ENCODE data around the gene BPIFA3. TPM values are rescaled to one million over a fixed set of nuclear protein-coding genes. Genes with fewer than 3 reads are reported as not detected.

Gene BPIFA3
- total RNA-seq, 3 donors from 2014 or later, result not detected

DNA sequence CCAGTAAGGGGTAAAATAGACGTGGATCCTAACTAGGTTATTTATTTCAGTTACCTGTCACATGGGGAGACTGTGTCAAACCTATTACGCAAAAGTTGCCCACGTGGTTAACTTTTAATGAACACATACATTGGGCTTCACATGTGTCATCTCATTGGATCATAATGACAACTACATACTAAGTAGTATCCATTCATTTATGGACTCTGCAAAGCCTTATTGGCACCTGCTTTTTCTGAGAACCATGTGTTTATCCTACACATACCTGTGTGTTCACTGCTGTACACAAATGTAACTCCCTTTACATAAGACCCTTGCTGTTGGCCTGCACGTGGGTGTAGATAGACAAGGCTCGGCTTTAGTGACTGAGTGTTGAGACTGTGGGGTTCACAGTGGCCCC lies 23.8 kb downstream of the BPIFA3 start:
- Histone ChIP-seq H3K4me3 (no peak overlapping the region), H3K36me3 (ENCODE audit: low read depth) (no peaks in the 10 kb centered on the region), H3K4me1 (ENCODE audit: low read depth) (no peaks in the 10 kb centered on the region), H3K9me3 (no peaks in the 10 kb centered on the region)
- intact Hi-C loops (cut with DNase I, micrococcal nuclease), result no loop called here
- DNase-seq, result no peak
- ATAC-seq, result no peak
- TF ChIP-seq, protein P1, sequence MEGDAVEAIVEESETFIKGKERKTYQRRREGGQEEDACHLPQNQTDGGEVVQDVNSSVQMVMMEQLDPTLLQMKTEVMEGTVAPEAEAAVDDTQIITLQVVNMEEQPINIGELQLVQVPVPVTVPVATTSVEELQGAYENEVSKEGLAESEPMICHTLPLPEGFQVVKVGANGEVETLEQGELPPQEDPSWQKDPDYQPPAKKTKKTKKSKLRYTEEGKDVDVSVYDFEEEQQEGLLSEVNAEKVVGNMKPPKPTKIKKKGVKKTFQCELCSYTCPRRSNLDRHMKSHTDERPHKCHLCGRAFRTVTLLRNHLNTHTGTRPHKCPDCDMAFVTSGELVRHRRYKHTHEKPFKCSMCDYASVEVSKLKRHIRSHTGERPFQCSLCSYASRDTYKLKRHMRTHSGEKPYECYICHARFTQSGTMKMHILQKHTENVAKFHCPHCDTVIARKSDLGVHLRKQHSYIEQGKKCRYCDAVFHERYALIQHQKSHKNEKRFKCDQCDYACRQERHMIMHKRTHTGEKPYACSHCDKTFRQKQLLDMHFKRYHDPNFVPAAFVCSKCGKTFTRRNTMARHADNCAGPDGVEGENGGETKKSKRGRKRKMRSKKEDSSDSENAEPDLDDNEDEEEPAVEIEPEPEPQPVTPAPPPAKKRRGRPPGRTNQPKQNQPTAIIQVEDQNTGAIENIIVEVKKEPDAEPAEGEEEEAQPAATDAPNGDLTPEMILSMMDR (IDR thresholded peaks at IDR 0.05), result no peak

DNA sequence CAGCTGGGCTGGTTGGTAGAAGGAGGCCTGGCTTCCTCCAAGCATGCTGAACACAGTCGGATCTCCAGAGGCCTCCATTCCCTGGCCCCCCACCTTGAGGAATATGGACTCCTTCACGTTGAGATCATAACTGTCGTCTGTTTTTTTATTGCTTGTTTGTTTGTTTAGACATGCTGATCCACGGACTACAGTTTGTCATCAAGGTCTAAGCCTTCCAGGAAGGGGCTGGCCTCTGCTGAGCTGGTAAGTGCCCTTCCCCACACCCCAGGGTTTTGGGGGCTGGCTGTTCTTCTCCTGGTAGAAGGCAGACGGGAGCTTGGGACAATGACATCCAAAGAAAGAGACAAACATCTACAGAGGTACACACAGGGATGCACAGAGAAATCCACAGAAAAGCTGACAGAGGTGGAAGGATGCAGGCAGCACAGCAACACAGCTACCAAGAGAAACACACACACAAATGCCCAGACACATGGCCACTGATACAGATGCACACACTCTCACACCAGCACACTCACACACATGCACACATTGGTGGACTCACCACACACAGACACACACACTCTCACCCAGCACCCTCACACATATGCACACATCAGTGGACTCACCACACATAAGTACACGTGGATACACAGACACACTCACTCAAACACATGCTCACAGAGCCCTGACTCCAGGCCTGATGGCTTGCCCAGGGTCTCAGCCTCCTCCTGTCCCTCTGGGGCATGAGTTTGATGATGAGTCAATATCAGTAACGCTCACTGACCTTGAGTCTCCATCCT lies 25.4 kb downstream of the BPIFA3 start:
- no peaks in the 10 kb centered on the region for H3K9me3 ChIP-seq
- DNase-seq (no peak), ATAC-seq (no peak)
- no peaks in the 10 kb centered on the region for H3K4me1 ChIP-seq (ENCODE audit: low read depth)
- no peak overlapping the region for H3K4me3 ChIP-seq
- no peaks in the 10 kb centered on the region for H3K36me3 ChIP-seq (ENCODE audit: low read depth)
- TF ChIP-seq, protein P1 (IDR thresholded peaks at IDR 0.05), result no peak
- intact Hi-C loops (cut with DNase I, micrococcal nuclease), result no loop called here

DNA sequence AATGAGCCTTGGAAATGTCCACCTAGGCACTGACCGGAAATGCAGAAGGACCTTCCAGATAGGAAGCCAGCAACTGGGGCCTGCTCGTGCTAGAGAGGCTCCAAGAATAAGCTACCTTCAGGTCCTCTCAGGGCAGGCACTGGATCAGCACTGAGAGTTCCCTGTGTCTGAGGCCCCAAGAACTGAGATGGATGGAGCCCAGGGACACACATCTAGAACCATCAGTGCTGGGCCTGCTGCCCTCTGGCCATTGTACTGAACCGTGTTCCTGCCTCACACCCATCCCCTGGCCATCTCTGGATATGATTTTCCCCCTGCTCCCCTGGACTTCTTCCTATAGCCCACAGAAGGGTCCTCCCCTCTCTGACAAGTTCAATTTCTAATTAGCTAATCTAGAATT lies 28.9 kb downstream of the BPIFA3 start:
- Histone ChIP-seq H3K4me1 (ENCODE audit: low read depth) (no peaks in the 10 kb centered on the region), H3K4me3 (no peak overlapping the region), H3K9me3 (no peaks in the 10 kb centered on the region), H3K36me3 (ENCODE audit: low read depth) (no peaks in the 10 kb centered on the region)
- no peak for DNase-seq
- TF ChIP-seq, protein P1 (IDR thresholded peaks at IDR 0.05), result no peak
- ATAC-seq, result no peak
- intact Hi-C loops (cut with DNase I, micrococcal nuclease), result no loop called here

DNA sequence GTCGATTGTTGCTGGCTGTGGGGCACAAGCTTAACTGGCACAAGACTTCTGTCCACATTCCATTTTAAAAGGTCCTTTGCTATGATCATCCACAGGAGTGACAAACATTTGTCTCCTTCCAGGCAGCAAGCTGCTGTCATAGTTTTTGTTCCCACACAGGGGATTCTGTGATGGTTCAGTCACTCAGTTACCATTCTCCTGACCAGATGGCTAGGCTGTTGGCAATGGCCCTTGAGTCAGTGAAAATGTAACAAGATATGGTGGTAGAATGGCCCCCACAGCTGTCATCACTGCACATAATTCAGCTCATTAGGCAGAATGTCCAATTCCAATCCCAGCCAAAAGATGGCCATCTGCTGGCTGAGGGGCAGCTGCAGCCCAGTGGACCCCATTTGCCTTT lies 32.3 kb downstream of the BPIFA3 start:
- ATAC-seq (no peak), DNase-seq (no peak)
- Histone ChIP-seq H3K4me1 (ENCODE audit: low read depth) (no peaks in the 10 kb centered on the region), H3K4me3 (no peak overlapping the region), H3K36me3 (ENCODE audit: low read depth) (no peaks in the 10 kb centered on the region), H3K9me3 (no peaks in the 10 kb centered on the region)
- TF ChIP-seq, protein P1 (IDR thresholded peaks at IDR 0.05), result no peak
- intact Hi-C loops (cut with DNase I, micrococcal nuclease), result no loop called here

DNA sequence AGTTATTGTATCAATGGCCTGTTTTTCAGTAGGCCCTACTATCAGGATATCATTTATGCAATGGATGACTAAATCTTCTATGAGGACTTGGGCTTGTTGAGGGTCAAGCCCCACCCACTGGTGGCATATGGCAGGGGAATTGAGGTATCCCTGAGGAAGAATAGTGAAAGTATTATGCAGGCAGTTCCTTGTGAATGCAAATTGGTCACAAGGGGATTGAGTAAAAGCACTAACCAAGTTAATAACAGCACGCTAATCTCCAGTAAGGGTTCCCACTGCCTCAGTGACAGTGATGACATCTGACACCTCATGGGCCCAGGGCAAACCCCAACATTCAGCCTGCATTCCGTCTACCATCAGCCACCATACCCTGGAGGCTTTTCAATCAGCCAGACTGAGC lies 33.5 kb downstream of the BPIFA3 start:
- TF ChIP-seq, protein P1 (IDR thresholded peaks at IDR 0.05), result no peak
- ATAC-seq (no peak), DNase-seq (no peak)
- Histone ChIP-seq H3K36me3 (ENCODE audit: low read depth) (no peaks in the 10 kb centered on the region), H3K9me3 (no peaks in the 10 kb centered on the region), H3K4me1 (ENCODE audit: low read depth) (no peaks in the 10 kb centered on the region), H3K4me3 (no peak overlapping the region)
- intact Hi-C loops (cut with DNase I, micrococcal nuclease), result no loop called here
